GM20431 (cell line): ENCODE data around the gene BTBD9.

ENCODE experiments used
- in situ Hi-C: fragments of 300-500 bp; cut with MseI, MboI; formaldehyde crosslinking; loops from one replicate; pipeline ENCODE4 v1.15.0; 2020; ENCODE audit warnings: low sequenced_read_pairs; ENCODE audit not compliant: unreplicated experiment

The BTBD9 gene

GRCh38 chr6:38493931-38494547, 145.7 kb downstream of the BTBD9 start:
- in situ Hi-C loops: loop anchor here (25.0 kb wide), 2 partner anchors 457 to 782 kb away; no protein-coding TSS in a partner anchor

GRCh38 chr6:38492031-38492430, 147.7 kb downstream of the BTBD9 start:
- in situ Hi-C loops: loop anchor here (25.0 kb wide), 2 partner anchors 455 to 780 kb away; no protein-coding TSS in a partner anchor

- in situ Hi-C loops: loop anchor here (25.0 kb wide), 2 partner anchors 453 to 778 kb away; no protein-coding TSS in a partner anchor
Observed at GRCh38 chr6:38489951-38490350, 149.8 kb downstream of the BTBD9 start.

- in situ Hi-C loops: loop anchor here (25.0 kb wide), 2 partner anchors 450 to 775 kb away; no protein-coding TSS in a partner anchor
Observed at GRCh38 chr6:38487423-38487822, 152.3 kb downstream of the BTBD9 start.

- in situ Hi-C loops: loop anchor here (25.0 kb wide), 2 partner anchors 448 to 773 kb away; no protein-coding TSS in a partner anchor
Observed at GRCh38 chr6:38485488-38485887, 154.2 kb downstream of the BTBD9 start.

GRCh38 chr6:38484656-38485055, 155.1 kb downstream of the BTBD9 start:
- in situ Hi-C loops: loop anchor here (25.0 kb wide), 2 partner anchors 447 to 772 kb away; no protein-coding TSS in a partner anchor

GRCh38 chr6:38483526-38483925, 156.2 kb downstream of the BTBD9 start:
- in situ Hi-C loops: loop anchor here (25.0 kb wide), 2 partner anchors 446 to 771 kb away; no protein-coding TSS in a partner anchor

- in situ Hi-C loops: loop anchor here (25.0 kb wide), 2 partner anchors 445 to 770 kb away; no protein-coding TSS in a partner anchor
Observed at GRCh38 chr6:38482466-38482865, 157.3 kb downstream of the BTBD9 start.

- in situ Hi-C loops: loop anchor here (25.0 kb wide), 2 partner anchors 445 to 770 kb away; no protein-coding TSS in a partner anchor
Observed at GRCh38 chr6:38481851-38482250, 157.9 kb downstream of the BTBD9 start.

- in situ Hi-C loops: loop anchor here (25.0 kb wide), 2 partner anchors 444 to 769 kb away; no protein-coding TSS in a partner anchor
Observed at GRCh38 chr6:38481211-38481836, 158.4 kb downstream of the BTBD9 start.

- in situ Hi-C loops: loop anchor here (25.0 kb wide), 2 partner anchors 443 to 768 kb away; no protein-coding TSS in a partner anchor
Observed at GRCh38 chr6:38480036-38480435, 159.7 kb downstream of the BTBD9 start.

- in situ Hi-C loops: loop anchor here (25.0 kb wide), 2 partner anchors 442 to 767 kb away; no protein-coding TSS in a partner anchor
Observed at GRCh38 chr6:38479331-38479730, 160.4 kb downstream of the BTBD9 start.

GRCh38 chr6:38477680-38478260, 162.0 kb downstream of the BTBD9 start:
- in situ Hi-C loops: loop anchor here (25.0 kb wide), 2 partner anchors 440 to 765 kb away; no protein-coding TSS in a partner anchor

GRCh38 chr6:38476888-38477287, 162.8 kb downstream of the BTBD9 start:
- in situ Hi-C loops: loop anchor here (25.0 kb wide), 2 partner anchors 440 to 765 kb away; no protein-coding TSS in a partner anchor

- in situ Hi-C loops: loop anchor here (25.0 kb wide), 2 partner anchors 439 to 764 kb away; no protein-coding TSS in a partner anchor
Observed at GRCh38 chr6:38476141-38476540, 163.6 kb downstream of the BTBD9 start.

GRCh38 chr6:38470548-38470947, 169.2 kb downstream of the BTBD9 start:
- in situ Hi-C loops: no loop called here

- in situ Hi-C loops: no loop called here
Observed at GRCh38 chr6:38467566-38467965, 172.2 kb downstream of the BTBD9 start.

- in situ Hi-C loops: no loop called here
Observed at GRCh38 chr6:38460186-38460585, 179.5 kb downstream of the BTBD9 start.

- in situ Hi-C loops: no loop called here
Observed at GRCh38 chr6:38459291-38459690, 180.4 kb downstream of the BTBD9 start.

- in situ Hi-C loops: no loop called here
Observed at GRCh38 chr6:38453861-38454260, 185.9 kb downstream of the BTBD9 start.
